ENCODE measurements around the gene MTM1.

The MTM1 gene

DNA sequence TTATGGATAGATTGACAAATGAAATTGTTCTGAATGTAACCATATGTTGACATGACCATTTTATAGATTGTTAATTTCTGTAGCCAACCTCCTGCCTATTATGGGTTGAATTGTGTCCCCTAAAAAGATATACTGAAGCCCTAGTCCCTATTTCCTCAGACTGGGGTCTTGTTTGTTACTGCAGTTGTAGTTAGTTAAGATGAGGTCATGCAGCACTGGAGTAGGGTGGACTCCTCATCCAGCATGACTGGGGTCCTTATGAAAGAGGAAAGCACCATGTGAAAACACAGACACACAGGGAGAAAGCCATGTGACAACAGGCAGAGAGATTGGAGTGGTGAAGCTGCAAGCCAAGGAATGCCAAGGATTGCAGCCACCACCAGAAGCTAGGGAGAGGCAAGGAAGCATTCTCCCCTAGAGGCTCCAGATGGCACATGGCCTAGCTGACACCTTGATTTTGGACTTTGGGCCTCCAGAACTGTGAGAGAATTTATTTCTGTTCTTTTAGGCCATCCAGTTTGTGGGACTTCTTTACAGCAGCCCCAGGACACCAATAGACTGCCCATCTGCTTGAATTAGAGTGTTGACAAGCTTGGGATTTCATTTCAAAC lies 14.0 kb downstream of the MTM1 start:
- in situ Hi-C loops (cut with HindIII; ENCODE audit: low pct_ligation_motif_present, low pct_unique_long_range_greater_than_20kb, low sequenced_read_pairs), result no loop called here
- DNase-seq, result no peak

DNA sequence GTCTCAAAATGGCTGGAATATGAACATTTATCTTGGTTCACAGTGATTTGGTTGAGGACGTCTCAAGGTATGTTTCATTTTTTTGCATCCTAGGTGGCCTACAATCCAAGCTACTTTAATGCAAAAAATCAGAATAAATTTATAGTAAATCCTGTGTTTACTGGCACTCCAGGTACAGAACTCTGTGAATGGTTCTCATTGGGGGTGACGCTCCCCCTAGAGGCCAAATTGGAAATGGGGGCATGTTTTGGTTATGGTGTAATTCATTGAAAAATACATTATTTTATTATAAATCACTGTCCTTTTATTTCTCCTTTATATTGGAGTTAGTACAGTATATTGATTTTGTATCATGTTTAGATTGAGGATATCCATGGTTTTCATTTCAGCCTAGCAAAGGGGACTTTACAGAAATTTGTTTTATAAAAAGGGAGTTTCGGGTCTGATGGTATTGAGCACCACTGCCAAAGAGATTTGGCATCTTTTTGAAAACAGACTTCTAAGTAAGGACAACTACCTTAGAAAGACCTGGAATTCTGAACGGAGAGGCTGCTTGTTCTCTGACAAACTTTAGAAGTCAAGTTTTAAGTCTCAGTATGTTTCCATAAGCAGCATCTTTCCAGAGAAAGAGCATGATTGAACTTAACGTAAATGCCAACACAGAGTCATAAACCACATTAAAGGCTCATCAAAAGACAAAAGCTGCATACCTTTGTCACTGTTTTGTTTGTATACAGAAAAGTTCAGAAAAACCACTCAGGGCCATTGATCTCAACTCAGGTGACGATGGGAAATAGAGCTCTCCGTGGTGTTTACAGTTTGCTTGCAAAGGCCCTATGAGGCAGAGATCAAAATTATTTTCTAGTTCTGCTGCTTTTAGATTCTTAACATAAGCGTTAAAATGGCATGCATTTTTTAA lies 19.4 kb downstream of the MTM1 start:
- in situ Hi-C loops (cut with HindIII; ENCODE audit: low pct_ligation_motif_present, low pct_unique_long_range_greater_than_20kb, low sequenced_read_pairs), result no loop called here
- DNase-seq, result peak; percentile 10

DNA sequence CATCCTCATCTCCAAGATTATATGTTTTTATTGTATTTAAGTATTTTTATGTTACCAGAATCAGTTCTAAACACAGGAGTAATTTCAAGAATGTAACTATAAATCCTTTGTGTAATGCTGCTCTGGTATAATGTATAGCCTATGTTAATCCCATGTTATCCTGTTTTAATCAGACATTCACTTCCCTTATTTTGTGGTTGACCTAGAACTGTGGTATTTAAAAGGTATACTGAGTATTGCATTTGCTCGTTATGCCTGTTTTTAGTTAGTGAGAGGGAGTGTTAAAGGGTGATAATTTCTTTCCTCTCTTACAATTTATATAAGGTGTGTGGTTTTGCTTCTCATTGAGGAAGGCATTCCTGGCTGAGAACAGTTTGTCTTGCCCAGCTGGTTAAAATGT lies 26.2 kb downstream of the MTM1 start:
- in situ Hi-C loops (cut with HindIII; ENCODE audit: low pct_ligation_motif_present, low pct_unique_long_range_greater_than_20kb, low sequenced_read_pairs), result no loop called here

DNA sequence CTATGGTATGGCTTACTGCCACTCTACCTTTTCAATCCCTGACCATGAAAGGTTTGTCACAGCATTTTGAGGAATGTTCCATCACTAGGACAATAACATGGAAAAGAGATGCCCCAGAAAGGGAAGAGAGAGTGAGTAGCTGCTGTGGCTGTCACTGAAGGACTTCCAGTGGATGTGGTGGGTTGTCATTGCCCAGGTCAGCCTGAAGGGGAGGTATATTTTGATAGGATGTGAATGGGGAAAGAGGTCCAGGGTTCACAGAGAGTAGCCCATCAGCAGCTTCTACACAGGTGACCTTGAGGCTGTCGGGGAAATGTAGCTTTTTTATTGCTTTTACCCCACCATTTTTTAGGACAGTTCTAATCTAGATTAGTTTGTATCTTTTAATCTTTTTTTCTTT lies 30.8 kb downstream of the MTM1 start:
- DNase-seq, result no peak
- in situ Hi-C loops (cut with HindIII; ENCODE audit: low pct_ligation_motif_present, low pct_unique_long_range_greater_than_20kb, low sequenced_read_pairs), result no loop called here

More for the DNA sequence above, 26.2 kb downstream of the MTM1 start:
- no peak for DNase-seq

DNA sequence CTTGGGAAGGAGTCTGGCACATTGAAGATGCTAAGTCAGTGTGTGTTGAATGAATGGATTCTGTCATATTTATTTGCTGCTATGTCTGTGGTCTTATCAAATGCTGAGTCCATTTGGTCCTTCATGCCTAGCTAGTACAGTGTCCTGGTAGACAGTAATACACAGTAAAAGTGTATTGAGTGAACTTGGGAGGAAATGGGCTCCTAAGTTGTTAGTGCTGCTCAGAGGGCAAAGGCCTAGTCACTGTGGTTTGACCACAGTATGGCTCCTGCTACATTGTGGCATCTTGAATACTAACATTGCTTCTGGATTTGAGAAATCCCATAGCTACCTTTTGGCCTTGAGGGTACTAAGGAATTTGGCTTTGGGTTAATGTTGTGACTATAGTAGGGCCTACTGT lies 33.9 kb downstream of the MTM1 start:
- in situ Hi-C loops (cut with HindIII; ENCODE audit: low pct_ligation_motif_present, low pct_unique_long_range_greater_than_20kb, low sequenced_read_pairs), result no loop called here
- no peak for DNase-seq

DNA sequence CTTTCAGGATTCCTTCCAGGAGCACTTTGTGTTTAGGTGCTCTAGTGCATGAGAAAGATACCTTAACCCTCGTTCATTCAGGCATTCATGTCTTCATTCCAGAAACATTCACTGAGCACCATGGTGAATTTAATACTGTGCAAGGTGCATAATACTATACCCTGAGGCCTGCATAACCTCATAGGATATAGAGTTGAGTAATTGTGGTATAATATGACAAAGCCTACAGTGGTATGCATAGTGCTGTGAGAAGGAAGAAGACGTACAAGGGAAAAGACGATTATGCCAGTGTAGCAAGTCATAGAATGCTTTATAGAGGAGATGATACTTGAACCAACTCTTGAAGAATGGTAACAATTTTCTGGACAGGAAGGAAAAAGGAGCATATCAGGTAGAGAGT lies 34.3 kb downstream of the MTM1 start:
- no peak for DNase-seq
- in situ Hi-C loops (cut with HindIII; ENCODE audit: low pct_ligation_motif_present, low pct_unique_long_range_greater_than_20kb, low sequenced_read_pairs), result no loop called here

DNA sequence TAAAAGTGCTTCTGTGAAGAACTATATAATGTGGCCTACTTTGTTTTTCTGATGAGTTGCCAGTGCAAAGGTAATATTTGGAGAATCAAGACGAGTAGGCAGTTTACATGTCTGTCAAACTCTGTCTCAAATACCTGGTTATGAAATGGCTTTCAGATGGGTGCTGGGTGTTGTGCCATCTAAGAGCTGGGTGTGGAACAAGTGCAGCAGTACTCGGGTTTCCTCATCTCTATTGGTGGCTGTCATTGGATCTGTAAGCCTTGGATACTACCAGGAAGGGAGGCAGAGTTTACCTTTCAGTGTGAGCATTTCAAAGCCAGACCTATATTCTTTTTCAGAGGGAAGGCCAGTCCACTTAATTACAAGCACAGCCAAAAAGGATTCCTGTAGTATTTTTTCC lies 37.2 kb downstream of the MTM1 start:
- in situ Hi-C loops (cut with HindIII; ENCODE audit: low pct_ligation_motif_present, low pct_unique_long_range_greater_than_20kb, low sequenced_read_pairs), result no loop called here
- DNase-seq, result no peak

DNA sequence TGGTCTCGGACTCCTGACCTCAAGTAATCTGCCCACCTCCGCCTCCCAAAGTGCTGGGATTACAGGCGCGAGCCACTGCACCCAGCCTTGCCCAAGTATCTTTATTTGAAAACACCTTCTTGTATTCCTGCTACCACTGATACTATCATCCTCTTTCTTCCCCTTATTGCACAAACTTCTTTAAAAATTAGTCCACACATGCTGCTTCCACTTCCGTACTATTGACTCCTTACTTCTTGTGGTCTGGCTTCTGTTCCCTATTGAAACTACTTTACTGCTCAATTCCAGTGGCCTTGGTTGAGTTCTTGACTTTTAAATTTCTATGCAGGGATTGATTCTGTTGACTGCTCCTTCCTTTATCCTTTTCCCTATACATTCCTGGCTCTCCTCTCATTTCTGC lies 38.8 kb downstream of the MTM1 start:
- DNase-seq, result no peak
- in situ Hi-C loops (cut with HindIII; ENCODE audit: low pct_ligation_motif_present, low pct_unique_long_range_greater_than_20kb, low sequenced_read_pairs), result no loop called here

DNA sequence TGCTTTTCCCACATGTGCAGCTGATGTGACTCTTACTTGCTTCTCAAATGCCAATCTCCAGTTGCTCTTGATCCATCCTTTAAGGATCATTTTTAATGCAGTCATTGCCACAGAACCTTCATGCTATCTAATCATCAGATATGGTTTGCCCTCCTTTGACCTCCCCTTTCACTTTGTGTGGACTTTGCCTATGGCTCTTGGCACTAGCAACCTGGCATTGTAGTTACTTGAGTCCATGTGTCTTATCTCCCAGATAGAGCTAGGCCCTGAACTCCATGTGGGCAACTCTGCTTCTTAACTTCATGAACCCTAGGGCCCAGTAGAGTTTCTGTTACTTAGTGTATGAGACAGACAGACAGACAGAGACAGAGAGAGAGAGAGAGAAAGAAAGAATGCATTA lies 41.6 kb downstream of the MTM1 start:
- in situ Hi-C loops (cut with HindIII; ENCODE audit: low pct_ligation_motif_present, low pct_unique_long_range_greater_than_20kb, low sequenced_read_pairs), result no loop called here
- DNase-seq, result no peak

DNA sequence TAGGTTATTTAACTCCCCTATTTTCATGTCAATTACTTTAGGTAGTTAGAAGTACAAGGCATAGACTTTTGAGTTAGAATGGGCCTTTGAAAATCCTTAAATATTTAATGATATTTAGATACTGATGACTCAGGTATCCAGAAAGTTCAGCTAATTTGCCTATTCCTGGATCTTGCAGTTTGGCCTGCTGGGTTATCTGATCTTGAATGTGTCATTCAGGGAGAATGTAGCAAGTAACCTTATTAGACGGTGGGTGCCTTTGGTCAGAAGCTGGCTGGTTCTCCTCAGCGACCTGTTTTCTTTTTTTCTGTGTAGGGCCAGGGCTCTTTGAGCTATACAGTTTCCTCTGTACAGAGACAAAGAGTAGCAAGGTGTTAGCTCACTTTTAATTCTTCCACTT lies 42.0 kb downstream of the MTM1 start:
- no peak for DNase-seq
- in situ Hi-C loops (cut with HindIII; ENCODE audit: low pct_ligation_motif_present, low pct_unique_long_range_greater_than_20kb, low sequenced_read_pairs), result no loop called here

DNA sequence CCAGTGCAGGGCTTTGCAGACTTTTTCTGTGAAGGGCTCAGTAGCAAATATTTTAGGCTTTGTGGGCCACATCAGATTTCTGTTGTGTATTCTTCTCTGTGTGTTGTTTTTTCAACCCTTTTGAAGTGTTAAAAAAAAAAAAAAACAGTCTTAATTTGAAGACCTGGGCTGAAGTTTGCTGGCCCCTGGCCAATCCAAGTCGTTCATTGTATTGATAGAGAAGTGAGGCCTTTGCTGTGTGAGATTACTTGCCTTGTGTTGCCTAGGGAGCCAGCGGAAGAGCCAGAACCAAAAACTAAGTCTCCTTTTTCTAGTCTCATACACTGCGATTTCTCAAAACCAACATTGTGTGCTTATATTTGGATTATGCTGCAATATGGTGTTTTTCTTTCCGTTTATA lies 46.9 kb downstream of the MTM1 start:
- no peak for DNase-seq
- in situ Hi-C loops (cut with HindIII; ENCODE audit: low pct_ligation_motif_present, low pct_unique_long_range_greater_than_20kb, low sequenced_read_pairs), result no loop called here

DNA sequence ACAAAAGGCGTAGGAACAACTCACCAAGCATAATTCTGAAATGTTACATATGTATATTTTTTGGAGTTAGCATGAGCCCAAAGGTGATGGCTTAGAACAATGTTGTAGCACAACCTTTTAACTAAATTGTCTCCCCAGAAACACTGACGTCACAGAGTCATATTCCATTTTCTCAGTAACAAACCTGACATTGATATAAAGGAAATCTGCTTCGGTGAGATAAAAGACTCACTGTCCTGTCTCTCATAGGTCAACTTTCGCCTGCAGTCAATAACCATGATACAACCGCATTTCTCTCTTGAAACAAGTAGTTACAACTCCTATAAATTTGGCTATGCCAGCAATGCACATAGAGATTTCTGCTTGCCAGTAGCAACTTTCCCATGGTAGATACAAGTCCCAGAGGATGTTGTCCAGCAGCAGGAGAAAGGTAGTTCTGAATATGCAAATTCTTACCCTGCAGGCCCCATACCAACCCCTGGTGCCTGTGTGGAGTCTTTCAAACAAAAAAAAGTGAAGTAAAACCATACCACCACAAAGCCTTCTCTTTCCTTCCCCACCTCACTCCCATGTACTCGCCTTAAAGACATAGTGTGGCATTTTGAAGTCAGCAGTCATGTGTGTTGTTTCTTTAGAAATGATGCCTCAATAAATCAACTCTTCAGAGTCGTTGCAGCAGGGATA lies 47.9 kb downstream of the MTM1 start:
- no peak for DNase-seq
- in situ Hi-C loops (cut with HindIII; ENCODE audit: low pct_ligation_motif_present, low pct_unique_long_range_greater_than_20kb, low sequenced_read_pairs), result no loop called here

DNA sequence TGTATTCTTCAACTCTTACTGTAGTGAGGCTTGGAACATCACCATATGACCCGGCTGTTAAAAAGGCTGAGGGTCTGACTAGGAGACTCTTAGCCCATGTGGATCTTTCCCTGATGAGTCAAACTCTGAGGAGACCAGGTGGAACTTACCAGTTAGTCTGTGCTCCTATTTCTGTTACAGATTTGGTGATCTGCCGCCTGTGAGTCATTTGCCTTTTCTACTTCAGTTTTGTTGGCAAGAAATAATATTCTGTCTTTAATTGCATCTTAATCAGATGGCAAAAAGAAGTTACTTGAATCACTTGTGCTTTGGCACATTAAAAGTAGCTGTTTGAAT lies 48.4 kb downstream of the MTM1 start:
- no peak for DNase-seq
- in situ Hi-C loops (cut with HindIII; ENCODE audit: low pct_ligation_motif_present, low pct_unique_long_range_greater_than_20kb, low sequenced_read_pairs), result no loop called here

DNA sequence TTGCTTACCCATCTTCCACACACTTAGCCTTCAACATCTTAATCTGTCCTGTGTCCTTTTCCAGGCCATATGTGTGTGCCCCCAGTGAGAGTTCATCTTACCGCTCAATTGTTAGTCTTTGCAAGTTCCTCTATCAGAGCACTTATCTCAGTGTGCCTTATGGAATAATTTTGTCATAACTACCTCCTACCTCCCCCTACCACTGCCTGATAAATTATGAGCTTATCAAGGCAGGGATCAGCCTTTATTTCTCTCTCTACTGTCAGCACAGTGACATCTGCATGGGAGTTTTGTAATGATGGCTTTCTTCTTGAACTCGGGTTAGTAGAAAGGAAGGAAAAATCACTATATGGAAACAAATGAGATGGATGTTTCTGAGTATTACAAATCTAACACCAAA lies 53.2 kb downstream of the MTM1 start:
- no peak for DNase-seq
- in situ Hi-C loops (cut with HindIII; ENCODE audit: low pct_ligation_motif_present, low pct_unique_long_range_greater_than_20kb, low sequenced_read_pairs), result no loop called here

DNA sequence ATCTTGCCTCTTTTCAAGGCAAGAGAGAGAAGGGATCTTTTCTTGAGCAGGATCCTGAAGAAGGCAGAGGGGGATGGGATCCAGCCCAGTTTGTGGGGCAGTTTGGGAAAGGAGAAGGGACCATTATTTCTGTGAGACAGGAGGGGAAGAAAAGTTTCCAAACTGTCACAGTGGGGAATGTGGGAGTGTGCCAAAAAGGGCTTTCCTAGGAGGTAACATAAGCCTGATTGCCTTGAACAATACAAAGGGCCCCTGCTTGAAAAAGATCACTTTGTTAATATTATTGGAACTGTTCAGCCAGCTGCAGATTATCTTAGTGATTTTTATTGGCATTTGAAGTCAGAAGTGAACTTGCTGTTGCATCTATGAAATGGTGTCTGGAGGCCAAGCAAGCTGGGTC lies 55.2 kb downstream of the MTM1 start:
- in situ Hi-C loops (cut with HindIII; ENCODE audit: low pct_ligation_motif_present, low pct_unique_long_range_greater_than_20kb, low sequenced_read_pairs), result no loop called here
- DNase-seq, result no peak

DNA sequence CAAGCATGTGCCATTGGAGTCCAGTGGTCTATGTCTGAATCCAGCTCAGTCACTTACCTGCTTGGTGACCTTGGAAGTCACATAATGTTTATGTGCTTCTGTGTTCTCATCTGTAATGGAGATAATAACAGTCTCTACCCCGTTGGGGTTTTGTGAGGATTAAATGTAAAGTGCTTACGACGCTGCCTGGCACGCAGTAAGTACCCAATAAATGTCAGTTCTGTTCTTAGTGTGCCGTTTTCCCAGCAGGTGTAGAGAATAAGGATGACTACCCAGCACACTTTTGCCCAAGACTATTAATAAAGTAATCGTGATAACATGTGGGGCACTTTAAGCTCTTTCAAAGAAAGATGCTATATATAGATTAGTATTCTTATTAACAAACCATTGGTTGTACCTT lies 56.7 kb downstream of the MTM1 start:
- in situ Hi-C loops (cut with HindIII; ENCODE audit: low pct_ligation_motif_present, low pct_unique_long_range_greater_than_20kb, low sequenced_read_pairs), result no loop called here
- no peak for DNase-seq

DNA sequence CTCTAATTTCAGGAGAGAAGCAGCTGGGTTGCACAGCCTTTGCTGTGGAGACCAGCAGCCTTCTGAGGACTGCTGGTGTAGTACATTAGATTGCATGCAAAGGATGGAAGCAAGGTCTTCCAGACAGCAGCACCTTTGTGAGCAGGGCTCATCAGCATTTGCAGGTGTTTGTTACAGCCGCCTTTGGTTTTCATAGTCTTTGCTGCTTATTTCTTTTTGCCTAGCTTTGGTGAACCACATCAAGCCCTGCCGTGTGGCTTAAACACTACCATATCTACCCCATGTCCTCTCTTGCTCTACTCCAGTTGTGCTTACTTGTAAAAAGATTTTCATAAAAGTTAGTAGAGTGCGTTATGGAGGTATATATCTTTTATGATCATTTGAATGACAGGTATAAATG lies 57.5 kb downstream of the MTM1 start:
- in situ Hi-C loops (cut with HindIII; ENCODE audit: low pct_ligation_motif_present, low pct_unique_long_range_greater_than_20kb, low sequenced_read_pairs), result no loop called here
- no peak for DNase-seq

DNA sequence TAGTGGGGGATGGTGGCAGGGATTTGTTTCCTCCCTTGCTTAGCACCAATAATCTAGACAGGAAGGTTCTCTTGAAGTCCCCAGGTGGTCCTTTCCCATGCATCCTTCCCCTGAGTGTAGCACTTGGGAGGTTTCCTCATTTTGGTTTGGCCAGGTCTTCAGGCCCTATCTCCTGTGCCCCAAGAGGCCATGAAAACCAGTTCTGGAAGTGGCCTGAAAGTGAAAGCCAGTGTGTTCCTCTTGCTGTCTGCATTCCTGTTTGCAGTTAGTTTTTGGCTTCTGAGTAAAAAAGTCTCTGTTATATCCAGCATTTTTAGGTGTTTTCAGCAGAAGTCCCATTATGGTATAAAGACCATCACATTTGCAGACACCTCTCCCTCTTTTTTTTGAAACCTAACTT lies 59.5 kb downstream of the MTM1 start:
- DNase-seq, result no peak
- in situ Hi-C loops (cut with HindIII; ENCODE audit: low pct_ligation_motif_present, low pct_unique_long_range_greater_than_20kb, low sequenced_read_pairs), result no loop called here

DNA sequence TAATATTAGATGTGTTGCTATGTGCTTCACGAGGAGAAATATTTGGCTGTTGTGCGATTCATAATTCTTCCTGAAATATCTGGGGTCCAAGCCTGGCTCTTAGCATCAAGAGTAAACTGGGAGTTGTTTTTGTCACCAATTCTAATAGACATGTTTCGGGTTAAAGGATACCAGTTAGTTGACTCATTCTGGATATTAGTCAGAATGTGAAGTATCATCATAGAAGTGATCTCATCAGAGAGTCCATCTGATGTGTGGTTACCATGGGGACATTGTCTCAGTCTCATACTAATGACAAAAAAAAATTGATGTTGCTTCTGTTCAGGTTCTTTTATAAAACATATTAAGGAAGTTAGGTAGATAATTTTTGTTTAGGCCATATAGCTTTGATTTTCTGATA lies 67.5 kb downstream of the MTM1 start:
- DNase-seq, result peak; percentile 57
- in situ Hi-C loops (cut with HindIII; ENCODE audit: low pct_ligation_motif_present, low pct_unique_long_range_greater_than_20kb, low sequenced_read_pairs), result no loop called here

DNA sequence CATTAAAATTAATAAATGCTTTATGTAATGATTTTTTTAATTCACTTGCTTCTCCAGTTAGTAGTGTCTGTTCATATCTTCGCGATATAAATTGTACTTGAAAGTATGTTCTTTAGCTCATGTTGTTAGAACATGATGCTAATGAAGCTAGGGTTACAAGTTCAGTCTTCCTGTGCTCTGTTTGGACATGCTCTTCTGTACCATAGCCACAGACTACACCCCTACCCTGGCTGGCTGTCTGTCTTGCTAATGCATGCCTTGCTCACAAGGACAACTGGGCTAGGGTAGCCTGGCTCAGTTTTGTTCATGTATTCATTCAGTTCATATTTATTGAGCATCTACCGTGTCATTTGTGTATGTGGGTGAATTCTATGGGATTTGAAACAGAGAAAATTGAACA lies 74.0 kb downstream of the MTM1 start:
- in situ Hi-C loops (cut with HindIII; ENCODE audit: low pct_ligation_motif_present, low pct_unique_long_range_greater_than_20kb, low sequenced_read_pairs), result no loop called here
- no peak for DNase-seq

Data from ACHN (cell line).